ENCODE data around the gene CACNA1H.

CACNA1H gene

GRCh38 chr16:1271380-1271723 lies 118.4 kb downstream of the CACNA1H start:
- H3K4me3 ChIP-seq (ENCODE audit: low read depth, low read length) = no peak overlapping the region
- no peak for TF ChIP-seq CTCF (IDR thresholded peaks at IDR 0.05; ENCODE audit: low read depth, low read length, missing control alignments)
- no peak for DNase-seq (ENCODE audit: low read depth)

All from GM12864 (cell line).